SIG-M5 (cell line): ENCODE results near the gene SORCS2.

Experiments
- DNase-seq: peaks from one replicate; lab custom pipeline; 2025; lab: John Stamatoyannopoulos, UW

Gene SORCS2

GRCh38 chr4:7750523-7750922 is 558.2 kb downstream of the SORCS2 start:
- no peak for DNase-seq

- DNase-seq: no peak
These were observed 558.6 kb downstream of the SORCS2 start for GRCh38 chr4:7750972-7751371.

- no peak for DNase-seq
These were observed 560.3 kb downstream of the SORCS2 start for GRCh38 chr4:7752649-7753048.

- no peak for DNase-seq
These were observed 560.9 kb downstream of the SORCS2 start for GRCh38 chr4:7753271-7753670.

GRCh38 chr4:7753931-7754465 is 561.7 kb downstream of the SORCS2 start:
- DNase-seq: no peak

- no peak for DNase-seq
These were observed 562.4 kb downstream of the SORCS2 start for GRCh38 chr4:7754565-7755262.

GRCh38 chr4:7755561-7755960 is 563.2 kb downstream of the SORCS2 start:
- no peak for DNase-seq

GRCh38 chr4:7756071-7756470 is 563.7 kb downstream of the SORCS2 start:
- DNase-seq: no peak

GRCh38 chr4:7756561-7757355 is 564.4 kb downstream of the SORCS2 start:
- no peak for DNase-seq

GRCh38 chr4:7757501-7758471 is 565.4 kb downstream of the SORCS2 start:
- no peak for DNase-seq

GRCh38 chr4:7758476-7758875 is 566.1 kb downstream of the SORCS2 start:
- no peak for DNase-seq

- no peak for DNase-seq
These were observed 566.9 kb downstream of the SORCS2 start for GRCh38 chr4:7759216-7759615.

- no peak for DNase-seq
These were observed 567.3 kb downstream of the SORCS2 start for GRCh38 chr4:7759635-7760034.

- no peak for DNase-seq
These were observed 567.9 kb downstream of the SORCS2 start for GRCh38 chr4:7760228-7760627.

- DNase-seq: no peak
These were observed 568.4 kb downstream of the SORCS2 start for GRCh38 chr4:7760706-7761105.

GRCh38 chr4:7761312-7761711 is 569.0 kb downstream of the SORCS2 start:
- DNase-seq: no peak

- no peak for DNase-seq
These were observed 569.4 kb downstream of the SORCS2 start for GRCh38 chr4:7761720-7762119.

- DNase-seq: no peak
These were observed 570.2 kb downstream of the SORCS2 start for GRCh38 chr4:7762376-7763030.

- no peak for DNase-seq
These were observed 570.8 kb downstream of the SORCS2 start for GRCh38 chr4:7763106-7763505.

GRCh38 chr4:7763788-7764187 is 571.5 kb downstream of the SORCS2 start:
- DNase-seq: no peak

GRCh38 chr4:7764466-7764865 is 572.1 kb downstream of the SORCS2 start:
- no peak for DNase-seq

- DNase-seq: no peak
These were observed 573.3 kb downstream of the SORCS2 start for GRCh38 chr4:7765666-7766065.
